Common myeloid progenitor, CD34-positive (primary cell): ENCODE results near the gene PTPRD.

Experiments
- CTCF ChIA-PET: fragments of 350-600 bp; sonication (Branson Sonifier 250); formaldehyde crosslinking; loops from one replicate; lab custom pipeline; 2021; ENCODE audit warnings: antibody characterized with exemption; lab: Charles Lee
- POLR2A ChIA-PET: fragments of 350-600 bp; sonication (Branson Sonifier 250); formaldehyde crosslinking; loops from one replicate; lab custom pipeline; 2021; ENCODE audit warnings: antibody characterized with exemption; lab: Charles Lee
- DNase-seq, 3 donors: peaks; one replicate each; pipeline versions ENCODE4 v3.0.0 to v3.0.0-alpha.2; 2013
- H3K27ac ChIP-seq, 2 experiments: 1 replicate in 1 of 2; 2 replicates in 1 of 2; pipeline ENCODE4 v1.7.0; 2013; ENCODE audit warnings: inconsistent platforms in 2 of 2, low read length in 2 of 2, mild to moderate bottlenecking in 2 of 2, low read depth in 1 of 2, moderate library complexity in 1 of 2; ENCODE audit not compliant: severe bottlenecking in 2 of 2, insufficient read depth in 1 of 2, poor library complexity in 1 of 2
- H3K27me3 ChIP-seq, 5 experiments: replicated peaks in 2 of 5; 1 replicate in 3 of 5; 2 replicates in 2 of 5; pipeline versions ENCODE4 v1.6.1 to v1.7.0; 2013; ENCODE audit warnings: low read length in 4 of 5, mild to moderate bottlenecking in 2 of 5, moderate library complexity in 2 of 5, inconsistent platforms in 1 of 5; ENCODE audit not compliant: insufficient read depth in 5 of 5, control insufficient read depth in 4 of 5
- H3K36me3 ChIP-seq, 4 experiments: 1 replicate in 2 of 4; 2 replicates in 2 of 4; pipeline versions ENCODE4 v1.6.1 to v1.7.0; 2013; ENCODE audit warnings: low read length in 3 of 4, control low read depth in 1 of 4, mild to moderate bottlenecking in 1 of 4; ENCODE audit not compliant: control insufficient read depth in 4 of 4, insufficient read depth in 4 of 4
- H3K4me1 ChIP-seq, 4 experiments: 1 replicate in 3 of 4; 2 replicates in 1 of 4; pipeline versions ENCODE4 v1.6.1 to v1.7.1; 2013; ENCODE audit warnings: low read length in 3 of 4, mild to moderate bottlenecking in 3 of 4, control low read depth in 1 of 4, inconsistent platforms in 1 of 4, moderate library complexity in 1 of 4; ENCODE audit not compliant: control insufficient read depth in 4 of 4, insufficient read depth in 4 of 4; ENCODE audit errors: control extremely low read depth in 1 of 4
- H3K4me3 ChIP-seq, 7 experiments: 1 replicate in 4 of 7; 2 replicates in 3 of 7; pipeline versions ENCODE4 v1.5.1 to v1.7.0; 2013; ENCODE audit warnings: mild to moderate bottlenecking in 7 of 7, low read length in 6 of 7, moderate library complexity in 6 of 7, inconsistent platforms in 2 of 7, low read depth in 2 of 7, control low read depth in 1 of 7; ENCODE audit not compliant: insufficient read depth in 4 of 7, control insufficient read depth in 1 of 7; ENCODE audit errors: extremely low read depth in 1 of 7
- H3K9me3 ChIP-seq, 5 experiments: 1 replicate in 4 of 5; 2 replicates in 1 of 5; pipeline versions ENCODE4 v1.6.1 to v1.7.1; 2013; ENCODE audit warnings: low read length in 4 of 5, mild to moderate bottlenecking in 2 of 5, inconsistent platforms in 1 of 5, low read depth in 1 of 5, moderate library complexity in 1 of 5; ENCODE audit not compliant: control insufficient read depth in 4 of 5, insufficient read depth in 2 of 5; ENCODE audit errors: control extremely low read depth in 1 of 5
- WGBS: methylation state at CpG from one replicate; pipeline ENCODE4 v1.1.5; 2013; ENCODE audit not compliant: insufficient coverage; 5-methylcytosine and 5-hydroxymethylcytosine counted together

Gene PTPRD

GRCh38 chr9:9747787-9748186 lies 865.0 kb downstream of the PTPRD start:
- Histone ChIP-seq H3K27me3 (no peaks in the 10 kb centered on the region), H3K9me3 (no peaks in the 10 kb centered on the region), H3K4me1 (peaks cover 0 to 4% (median 0%) of the 10 kb centered on the region in 4 experiments), H3K27ac (no peak overlapping the region), H3K36me3 (no peaks in the 10 kb centered on the region), H3K4me3 (no peak overlapping the region)
- CTCF ChIA-PET, result no interaction called here
- WGBS, result 100% methylated on average over 1 of the region's 4 CpGs
- POLR2A ChIA-PET, result no interaction called here
- no peak for DNase-seq

- Histone ChIP-seq H3K27ac (no peak overlapping the region), H3K27me3 (no peaks in the 10 kb centered on the region), H3K9me3 (no peaks in the 10 kb centered on the region), H3K4me1 (peaks cover 0 to 4% (median 0%) of the 10 kb centered on the region in 4 experiments), H3K36me3 (no peaks in the 10 kb centered on the region), H3K4me3 (no peak overlapping the region)
- ChIA-PET CTCF (no interaction called here), POLR2A (interaction anchor here (0.6 kb wide), 1 partner anchor 9 kb away, joined by 4 read pairs; no protein-coding TSS in a partner anchor)
- no peak for DNase-seq
- WGBS, result 27% methylated on average over 1 of the region's 1 CpG
Measured at GRCh38 chr9:9746826-9747225, 866.0 kb downstream of the PTPRD start.

- Histone ChIP-seq H3K9me3 (peaks cover 0 to 2% (median 0%) of the 10 kb centered on the region in 5 experiments), H3K4me1 (peaks cover 0 to 4% (median 0%) of the 10 kb centered on the region in 4 experiments), H3K4me3 (no peak overlapping the region), H3K27me3 (no peaks in the 10 kb centered on the region), H3K36me3 (no peaks in the 10 kb centered on the region), H3K27ac (no peak overlapping the region)
- ChIA-PET POLR2A (no interaction called here), CTCF (no interaction called here)
- WGBS, result 100% methylated on average over 2 of the region's 7 CpGs
- DNase-seq, result no peak
Measured at GRCh38 chr9:9743822-9744221, 869.0 kb downstream of the PTPRD start.

GRCh38 chr9:9730174-9730573 lies 882.6 kb downstream of the PTPRD start:
- Histone ChIP-seq H3K9me3 (no peaks in the 10 kb centered on the region), H3K36me3 (no peaks in the 10 kb centered on the region), H3K4me1 (no peaks in the 10 kb centered on the region), H3K27me3 (no peaks in the 10 kb centered on the region), H3K27ac (no peak overlapping the region), H3K4me3 (no peak overlapping the region)
- no peak for DNase-seq
- CTCF ChIA-PET, result no interaction called here
- POLR2A ChIA-PET, result no interaction called here
- WGBS, result no CpG with 5 or more reads among the region's 3 CpGs

- 100% methylated on average over 1 of the region's 2 CpGs for WGBS
- Histone ChIP-seq H3K4me1 (no peaks in the 10 kb centered on the region), H3K36me3 (no peaks in the 10 kb centered on the region), H3K27me3 (no peaks in the 10 kb centered on the region), H3K4me3 (no peak overlapping the region), H3K9me3 (no peaks in the 10 kb centered on the region), H3K27ac (no peak overlapping the region)
- ChIA-PET POLR2A (no interaction called here), CTCF (no interaction called here)
- no peak for DNase-seq
Measured at GRCh38 chr9:9729082-9729481, 883.7 kb downstream of the PTPRD start.

- Histone ChIP-seq H3K4me3 (no peak overlapping the region), H3K4me1 (no peaks in the 10 kb centered on the region), H3K27ac (no peak overlapping the region), H3K9me3 (peaks cover 0 to 12% (median 12%) of the 10 kb centered on the region in 5 experiments), H3K27me3 (no peaks in the 10 kb centered on the region), H3K36me3 (no peaks in the 10 kb centered on the region)
- CTCF ChIA-PET, result no interaction called here
- POLR2A ChIA-PET, result no interaction called here
- no peak for DNase-seq
- 96% methylated on average over 14 of the region's 16 CpGs for WGBS
Measured at GRCh38 chr9:9719373-9720112, 893.3 kb downstream of the PTPRD start.

- Histone ChIP-seq H3K36me3 (no peaks in the 10 kb centered on the region), H3K4me1 (no peaks in the 10 kb centered on the region), H3K27me3 (no peaks in the 10 kb centered on the region), H3K9me3 (peaks cover 0 to 12% (median 12%) of the 10 kb centered on the region in 5 experiments), H3K27ac (no peak overlapping the region), H3K4me3 (no peak overlapping the region)
- ChIA-PET POLR2A (no interaction called here), CTCF (no interaction called here)
- no peak for DNase-seq
- WGBS, result 67% methylated on average over 3 of the region's 3 CpGs
Measured at GRCh38 chr9:9718691-9719090, 894.1 kb downstream of the PTPRD start.
